Keratinocyte (primary cell): Measurements from ENCODE around the gene GATD1. TPM values are rescaled to one million over a fixed set of nuclear protein-coding genes. Genes with fewer than 3 reads are reported as not detected.
A peak's percentile ranks its signal among the peaks of the same experiment; 100 is the strongest.

Experiments used
- DNase-seq: peaks from one replicate; pipeline ENCODE4 v3.0.0-alpha.2; 2011; ENCODE audit warnings: low read depth, missing footprints, low spot score
- FAIRE-seq: peaks from 2 replicates; lab custom pipeline; 2011; peaks lifted over from hg19 to GRCh38; lab: Jason Lieb, UNC
- H2AFZ ChIP-seq: 2 replicates; pipeline ENCODE4 v1.6.0; 2012; ENCODE audit warnings: low read length, control low read depth, inconsistent platforms; ENCODE audit not compliant: control insufficient read depth
- H3K27ac ChIP-seq: 2 replicates; pipeline ENCODE4 v1.5.1; 2011; ENCODE audit warnings: low read length; ENCODE audit not compliant: control insufficient read depth, insufficient read depth
- H3K27me3 ChIP-seq: 3 replicates; pipeline ENCODE4 v1.6.0; 2011; ENCODE audit warnings: low read length; ENCODE audit not compliant: control insufficient read depth, insufficient read depth; ENCODE audit errors: extremely low read depth
- H3K36me3 ChIP-seq, 2 experiments: 2 replicates in 1 of 2; 3 replicates in 1 of 2; pipeline ENCODE4 v1.5.1; 2011; ENCODE audit warnings: low read length in 2 of 2, mild to moderate bottlenecking in 1 of 2; ENCODE audit not compliant: control insufficient read depth in 2 of 2, insufficient read depth in 2 of 2; ENCODE audit errors: extremely low read depth in 1 of 2
- H3K4me1 ChIP-seq: 3 replicates; pipeline ENCODE4 v1.5.1; 2011; ENCODE audit warnings: low read length; ENCODE audit not compliant: control insufficient read depth, insufficient read depth; ENCODE audit errors: extremely low read depth
- H3K4me2 ChIP-seq: 3 replicates; pipeline ENCODE4 v1.6.0; 2011; ENCODE audit warnings: low read depth, low read length; ENCODE audit not compliant: control insufficient read depth, insufficient read depth; ENCODE audit errors: extremely low read depth
- H3K4me3 ChIP-seq, 3 experiments: fragments of 200-600 bp in 1 of 3; sonication (generic) in 1 of 3; 2 replicates in 2 of 3; 3 replicates in 1 of 3; pipeline ENCODE4 v1.5.1; 2011 to 2016; ENCODE audit warnings: low read length in 3 of 3, mild to moderate bottlenecking in 3 of 3, control low read depth in 2 of 3, inconsistent platforms in 1 of 3, low read depth in 1 of 3, mixed read lengths in 1 of 3, mixed run types in 1 of 3, moderate library complexity in 1 of 3; ENCODE audit not compliant: control insufficient read depth in 2 of 3, insufficient read depth in 2 of 3; ENCODE audit errors: extremely low read depth in 1 of 3
- H3K79me2 ChIP-seq: 2 replicates; pipeline ENCODE4 v1.6.0; 2012; ENCODE audit warnings: low read length; ENCODE audit not compliant: control insufficient read depth, insufficient read depth
- H3K9ac ChIP-seq: 3 replicates; pipeline ENCODE4 v1.6.0; 2011; ENCODE audit warnings: low read length; ENCODE audit not compliant: control insufficient read depth, insufficient read depth; ENCODE audit errors: extremely low read depth
- H3K9me1 ChIP-seq: 3 replicates; pipeline ENCODE4 v1.6.0; 2011; ENCODE audit warnings: low read length; ENCODE audit not compliant: control insufficient read depth, insufficient read depth; ENCODE audit errors: extremely low read depth
- H3K9me3 ChIP-seq: 2 replicates; pipeline ENCODE4 v1.5.1; 2012; ENCODE audit warnings: low read depth, low read length; ENCODE audit not compliant: control insufficient read depth
- H4K20me1 ChIP-seq: 3 replicates; pipeline ENCODE4 v1.6.0; 2011; ENCODE audit warnings: low read length; ENCODE audit not compliant: control insufficient read depth, insufficient read depth; ENCODE audit errors: extremely low read depth
- CTCF ChIP-seq, 3 experiments: IDR thresholded peaks in 1 of 3; conservative IDR thresholded peaks in 1 of 3; optimal IDR thresholded peaks in 1 of 3; 2 replicates in 2 of 3; 3 replicates in 1 of 3; pipeline versions ENCODE3 to v1.5.1; 2011; ENCODE audit warnings: low read length in 3 of 3, mild to moderate bottlenecking in 3 of 3, moderate library complexity in 2 of 3, control low read depth in 1 of 3, inconsistent platforms in 1 of 3; ENCODE audit not compliant: insufficient read depth in 2 of 3; ENCODE audit errors: extremely low read depth in 1 of 3
- EZH2 ChIP-seq: IDR thresholded peaks from one replicate; pipeline ENCODE4 v1.6.1; 2012; ENCODE audit warnings: inconsistent platforms, mild to moderate bottlenecking, low read length, moderate library complexity
- dilution Hi-C: fragments of 300-500 bp; cut with MboI; formaldehyde crosslinking; loops from one replicate; pipeline ENCODE4 v1.7.0; 2020; ENCODE audit warnings: low sequenced_read_pairs; ENCODE audit not compliant: extremely low pct_ligation_motif_present
- polyA plus RNA-seq, 5 experiments: library from polyadenylated mRNA; depleted of rRNA in 3 of 5; stranded (reverse) in 3 of 5; stranded (forward) in 1 of 5; unstranded in 1 of 5; fragments of >200 nt; gene quantifications; 1 replicate in 1 of 5; 2 replicates in 3 of 5; 3 replicates in 1 of 5; pipeline versions ENCODE4 v1.2.1 to v1.2.3, GENCODE V29; 2011 to 2012; ENCODE audit warnings: missing spikeins in 2 of 5, low read depth in 1 of 5, low replicate concordance in 1 of 5

GATD1 gene
- polyA plus RNA-seq, 1 donor (not counting 4 experiments of a cell fraction or from before 2014, with no cell fraction given) = 24.4 TPM

- no peak for DNase-seq
- peak; percentile 78 for FAIRE-seq
- H3K79me2 ChIP-seq = no peaks in the 10 kb centered on the region
- peak overlapping the region; percentile 84 to 89 (median 86) for H3K4me3 ChIP-seq
- TF ChIP-seq EZH2 (no peak), CTCF (optimal IDR thresholded peaks at IDR 0.05 in 1 of 3, IDR thresholded peaks at IDR 0.05 in 1 of 3, conservative IDR thresholded peaks at IDR 0.05 in 1 of 3; ENCODE audit: extremely low read depth in 1 of 3, insufficient read depth in 2 of 3, low read length in 3 of 3) (no peak)
- H3K4me1 ChIP-seq = peaks cover 17% of the 10 kb centered on the region
- H3K9me3 ChIP-seq = no peaks in the 10 kb centered on the region
- peak overlapping the region; percentile 96 for H3K4me2 ChIP-seq
- dilution Hi-C loops = no loop called here
- H3K27me3 ChIP-seq = no peaks in the 10 kb centered on the region
- peaks cover 11 to 15% of the 10 kb centered on the region in 2 experiments for H3K36me3 ChIP-seq
- no peak overlapping the region for H2AFZ ChIP-seq
- H3K27ac ChIP-seq = peak overlapping the region; percentile 70
- H4K20me1 ChIP-seq = no peaks in the 10 kb centered on the region
- no peaks in the 10 kb centered on the region for H3K9me1 ChIP-seq
- H3K9ac ChIP-seq = peak overlapping the region; percentile 80
Observed at GRCh38 chr11:795634-796564, 18.6 kb upstream of the GATD1 start.

- FAIRE-seq (no peak), DNase-seq (no peak)
- Histone ChIP-seq H3K36me3 (peaks cover 11 to 13% of the 10 kb centered on the region in 2 experiments), H3K4me1 (peaks cover 17% of the 10 kb centered on the region), H3K9me1 (no peaks in the 10 kb centered on the region), H3K27ac (peak overlapping the region; percentile 31), H3K4me2 (peak overlapping the region; percentile 96), H3K9me3 (no peaks in the 10 kb centered on the region), H3K9ac (peak overlapping the region; percentile 80), H3K27me3 (no peaks in the 10 kb centered on the region), H4K20me1 (no peaks in the 10 kb centered on the region), H3K79me2 (no peaks in the 10 kb centered on the region), H3K4me3 (peak overlapping the region; percentile 76 to 89 (median 84)), H2AFZ (no peak overlapping the region)
- dilution Hi-C loops = no loop called here
- no peak for TF ChIP-seq CTCF (optimal IDR thresholded peaks at IDR 0.05 in 1 of 3, IDR thresholded peaks at IDR 0.05 in 1 of 3, conservative IDR thresholded peaks at IDR 0.05 in 1 of 3; ENCODE audit: extremely low read depth in 1 of 3, insufficient read depth in 2 of 3, low read length in 3 of 3)
- no peak for TF ChIP-seq EZH2
Observed at GRCh38 chr11:794766-795633, 17.7 kb upstream of the GATD1 start.
